ENCODE measurements around the gene PTPRA.
"Not testable (repeated sequence)": the region's sequence is repeated elsewhere in the genome, so short reads cannot be mapped to it uniquely, and the experiment has no call there.

The PTPRA gene

DNA sequence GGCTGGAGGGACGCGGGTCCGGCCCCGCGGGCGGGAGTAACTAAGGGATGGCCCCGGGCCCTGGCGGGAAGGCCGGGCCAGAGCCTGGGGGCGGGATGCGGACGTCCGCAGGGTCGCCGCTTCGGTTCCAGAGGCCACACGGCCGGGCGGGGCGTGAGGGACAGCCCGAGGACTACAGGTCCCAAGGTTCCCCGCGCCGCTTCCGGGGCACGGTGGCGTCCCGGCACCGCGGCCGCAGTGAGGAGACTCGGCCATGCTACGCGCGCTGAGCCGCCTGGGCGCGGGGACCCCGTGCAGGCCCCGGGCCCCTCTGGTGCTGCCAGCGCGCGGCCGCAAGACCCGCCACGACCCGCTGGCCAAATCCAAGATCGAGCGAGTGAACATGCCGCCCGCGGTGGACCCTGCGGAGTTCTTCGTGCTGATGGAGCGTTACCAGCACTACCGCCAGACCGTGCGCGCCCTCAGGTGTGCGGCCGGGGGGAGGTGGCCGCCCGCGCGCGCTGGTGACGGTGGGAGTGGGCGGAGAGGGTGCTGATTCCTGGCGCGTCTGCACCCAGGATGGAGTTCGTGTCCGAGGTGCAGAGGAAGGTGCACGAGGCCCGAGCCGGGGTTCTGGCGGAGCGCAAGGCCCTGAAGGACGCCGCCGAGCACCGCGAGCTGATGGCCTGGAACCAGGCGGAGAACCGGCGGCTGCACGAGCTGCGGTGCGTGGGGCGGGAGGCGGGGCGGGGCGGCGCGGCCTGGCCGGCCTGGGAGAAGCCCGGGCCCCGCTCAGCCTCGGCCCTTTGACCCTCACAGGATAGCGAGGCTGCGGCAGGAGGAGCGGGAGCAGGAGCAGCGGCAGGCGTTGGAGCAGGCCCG lies 172.8 kb downstream of the PTPRA start, which contains the start of gene MRPS26:
TSS of gene MRPS26 (plus strand) at position 237 of the 861 bp plus-strand sequence. CDS start at position 254, 17 bp downstream.
- DNase-seq = peak; percentile 92

DNA sequence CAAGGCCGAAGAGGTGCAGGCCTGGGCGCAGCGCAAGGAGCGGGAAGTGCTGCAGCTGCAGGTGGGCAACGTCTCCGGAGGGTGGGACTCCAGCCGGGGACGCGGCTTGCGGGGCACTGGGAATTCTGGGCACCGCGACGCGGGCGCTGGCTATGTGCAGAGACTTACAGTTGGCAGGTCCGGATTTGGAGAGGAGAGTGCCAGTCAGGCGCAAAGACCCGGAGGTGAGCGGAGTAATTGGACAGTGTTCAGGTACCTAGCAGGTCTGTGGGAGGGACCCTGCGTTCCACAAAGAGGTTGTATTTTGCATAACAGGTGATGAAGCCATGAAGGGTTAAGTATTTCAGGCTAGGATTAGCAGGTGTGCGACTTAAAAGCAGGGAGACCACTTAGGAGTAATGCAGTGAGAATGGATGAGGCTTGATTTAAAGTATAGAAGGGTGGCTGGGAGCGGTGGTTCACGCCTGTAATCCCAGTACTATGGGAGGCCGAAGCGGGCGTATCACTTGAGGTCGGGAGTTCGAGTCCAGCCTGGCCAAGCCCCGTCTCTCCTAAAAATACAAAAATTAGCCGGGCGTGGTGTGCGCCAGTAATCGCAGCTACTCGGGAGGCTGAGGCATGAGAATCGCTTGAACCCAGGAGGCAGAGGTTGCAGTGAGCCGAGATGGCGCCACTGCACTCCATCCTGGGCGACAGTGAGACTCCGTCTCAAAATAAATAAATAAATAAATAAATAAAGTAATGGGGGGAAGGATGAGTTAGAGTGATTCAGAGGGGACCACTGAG lies 173.6 kb downstream of the PTPRA start:
- DNase-seq = peak; percentile 20

DNA sequence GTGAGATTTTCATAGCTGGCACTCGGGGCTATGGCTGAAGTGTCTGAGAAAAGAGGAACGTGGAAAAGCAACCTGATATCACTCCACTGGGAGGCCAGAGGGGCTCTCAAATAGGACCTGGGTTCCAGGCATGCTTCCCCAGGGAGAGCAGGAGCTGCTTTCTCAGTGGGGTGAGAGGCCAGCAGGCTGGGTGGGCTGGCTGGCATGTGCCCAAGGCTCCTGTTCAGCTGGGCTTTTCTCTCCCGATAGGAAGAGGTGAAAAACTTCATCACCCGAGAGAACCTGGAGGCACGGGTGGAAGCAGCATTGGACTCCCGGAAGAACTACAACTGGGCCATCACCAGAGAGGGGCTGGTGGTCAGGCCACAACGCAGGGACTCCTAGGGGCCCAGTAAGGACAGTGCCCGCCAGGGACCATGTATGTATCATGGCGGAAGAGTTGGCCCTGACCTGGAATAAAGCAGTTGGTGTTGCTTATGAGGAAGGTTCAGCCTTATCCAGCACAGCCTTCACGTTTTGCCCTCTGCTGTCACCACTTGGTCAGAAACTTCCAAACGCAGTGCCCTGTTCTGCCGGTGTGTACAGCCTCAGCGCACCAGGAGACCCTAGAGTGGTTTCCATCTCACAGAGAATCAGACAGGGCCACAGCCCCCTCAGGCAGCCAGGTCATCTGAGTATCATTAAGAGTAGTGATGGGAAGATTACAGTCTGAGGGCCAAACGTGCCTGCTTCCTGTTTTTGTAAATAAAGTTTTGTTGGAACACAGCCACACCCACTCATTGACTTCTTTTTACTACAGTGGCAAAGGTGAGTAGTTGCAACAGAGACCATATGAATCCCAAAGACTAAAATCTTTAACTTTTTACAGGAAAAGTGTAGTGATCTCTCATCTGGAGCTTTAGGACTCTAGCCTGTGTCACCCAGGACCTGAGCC lies 174.5 kb downstream of the PTPRA start:
- DNase-seq = no peak

DNA sequence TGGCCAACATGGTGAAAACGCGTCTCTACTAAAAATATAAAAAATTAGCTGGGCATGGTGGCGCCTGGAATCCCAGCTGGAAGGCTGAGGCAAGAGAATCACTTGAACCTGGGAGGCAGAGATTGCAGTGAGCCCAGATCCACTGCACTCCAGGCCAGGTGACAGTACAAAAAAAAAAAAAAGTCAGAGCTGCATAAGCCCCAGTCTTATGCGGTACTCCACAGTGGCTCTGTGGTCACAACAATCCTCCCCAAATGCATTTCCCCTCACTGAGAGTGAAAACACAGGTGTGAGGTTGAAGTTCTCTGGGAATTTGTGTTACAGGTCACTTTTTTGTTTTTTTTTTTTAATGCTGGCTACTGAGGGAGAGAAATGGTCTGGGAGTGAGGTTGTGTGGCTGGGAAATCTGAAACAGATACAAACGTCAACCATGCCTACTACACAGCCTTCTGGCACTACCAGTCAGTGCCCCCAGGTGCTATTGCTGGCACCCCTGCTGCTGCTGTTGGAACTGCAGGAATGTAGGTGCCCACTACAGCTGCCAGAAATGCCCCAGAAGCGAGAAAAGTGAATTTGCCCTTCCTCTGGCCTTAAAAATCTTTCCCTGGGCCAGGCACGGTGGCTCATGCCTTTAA lies 178.2 kb downstream of the PTPRA start:
- DNase-seq = no peak

DNA sequence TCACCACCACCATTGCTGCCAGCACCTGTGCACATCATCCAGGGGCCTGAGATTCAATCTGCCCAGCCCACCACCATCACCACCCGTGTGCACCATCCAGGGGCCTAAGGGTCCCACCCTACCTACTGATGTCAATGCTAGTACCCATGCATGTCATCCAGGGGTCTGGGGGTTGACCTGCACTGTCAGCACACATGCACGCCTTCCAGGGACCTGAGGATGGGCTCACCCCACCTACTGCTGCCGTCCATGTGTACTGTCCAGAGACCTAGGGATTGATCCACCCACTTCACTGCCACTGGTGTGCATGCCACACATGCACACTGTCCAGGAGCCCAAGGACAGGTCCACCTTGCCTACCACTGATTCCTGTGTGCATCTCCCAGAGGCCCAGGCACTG lies 186.2 kb downstream of the PTPRA start:
- DNase-seq = no peak

DNA sequence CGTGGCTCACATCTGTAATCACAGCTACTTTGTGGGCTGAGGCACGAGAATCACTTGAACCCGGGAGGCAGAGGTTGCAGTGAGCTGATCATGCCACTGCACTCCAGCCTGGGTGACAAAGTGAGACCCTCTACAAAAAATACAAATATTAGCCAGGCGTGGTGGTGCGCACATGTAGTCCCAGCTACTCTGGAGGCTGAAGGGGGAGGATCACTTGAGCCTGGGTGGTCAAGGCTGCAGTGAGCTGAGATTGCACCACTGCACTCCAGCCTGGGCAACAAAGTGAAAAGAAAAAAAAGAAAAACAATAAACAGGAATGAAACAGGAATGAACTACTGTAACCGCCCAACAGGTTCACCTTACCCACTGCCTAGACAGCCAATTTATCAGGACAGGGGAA lies 190.8 kb downstream of the PTPRA start:
- DNase-seq = not testable (repeated sequence)

DNA sequence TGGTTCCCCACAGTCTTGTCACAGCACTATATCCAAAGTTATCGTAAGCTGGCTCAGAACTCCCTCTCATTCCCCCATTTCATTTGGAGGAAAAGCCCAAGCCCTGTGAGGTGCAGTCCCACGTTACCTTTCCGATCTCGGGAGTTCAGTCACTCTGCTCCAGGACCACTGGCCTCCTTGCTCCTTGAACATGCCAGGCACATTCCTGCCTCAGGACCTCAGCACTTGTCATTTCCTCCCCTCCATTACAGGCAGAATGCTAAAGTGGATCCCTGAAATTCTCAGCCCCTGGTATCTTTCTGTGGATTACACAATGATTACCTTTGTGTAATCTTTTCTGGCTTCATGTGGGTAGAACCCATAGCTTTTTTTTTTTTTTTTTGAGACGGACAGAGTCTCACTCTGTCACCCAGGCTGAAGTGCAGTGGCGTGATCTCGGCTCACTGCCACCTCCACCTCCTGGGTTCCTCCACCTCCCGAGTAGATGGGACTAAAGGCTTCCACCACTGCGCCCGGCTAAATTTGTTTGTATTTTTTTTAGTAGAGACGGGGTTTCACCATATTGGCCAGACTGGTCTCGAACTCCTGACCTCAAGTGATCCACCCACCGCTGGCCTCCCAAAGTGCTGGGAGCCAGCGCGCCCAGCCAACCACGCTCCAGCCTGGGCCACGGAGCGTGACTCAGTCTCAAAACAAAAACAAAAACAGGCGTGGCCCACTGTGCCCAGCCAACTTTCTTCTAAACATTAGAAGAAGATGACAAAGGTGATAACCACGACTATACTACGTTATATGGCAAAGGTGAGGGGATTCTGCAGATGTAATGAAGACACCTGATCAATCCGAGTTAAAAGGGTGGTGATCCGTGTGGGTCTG lies 194.1 kb downstream of the PTPRA start:
- no peak for DNase-seq

DNA sequence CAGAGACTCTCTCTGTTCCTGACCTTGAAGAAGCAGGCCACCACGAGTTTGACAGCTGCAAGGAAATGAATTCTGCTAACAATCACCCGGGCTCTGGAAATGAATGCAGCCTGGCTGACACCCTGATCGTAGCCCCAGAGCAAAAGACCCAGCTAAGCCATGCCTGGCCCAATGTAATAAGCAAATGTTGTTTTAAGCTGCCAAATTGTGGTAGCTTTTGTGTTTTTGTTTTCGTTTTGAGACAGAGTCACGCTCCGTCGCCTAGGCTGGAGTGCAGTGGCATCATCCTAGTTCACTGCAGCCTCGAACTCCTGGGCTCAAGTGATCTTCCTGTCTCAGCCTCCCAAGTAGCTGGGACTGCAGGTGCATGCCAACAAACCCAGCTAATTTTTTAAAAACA lies 194.8 kb downstream of the PTPRA start:
- DNase-seq = no peak

DNA sequence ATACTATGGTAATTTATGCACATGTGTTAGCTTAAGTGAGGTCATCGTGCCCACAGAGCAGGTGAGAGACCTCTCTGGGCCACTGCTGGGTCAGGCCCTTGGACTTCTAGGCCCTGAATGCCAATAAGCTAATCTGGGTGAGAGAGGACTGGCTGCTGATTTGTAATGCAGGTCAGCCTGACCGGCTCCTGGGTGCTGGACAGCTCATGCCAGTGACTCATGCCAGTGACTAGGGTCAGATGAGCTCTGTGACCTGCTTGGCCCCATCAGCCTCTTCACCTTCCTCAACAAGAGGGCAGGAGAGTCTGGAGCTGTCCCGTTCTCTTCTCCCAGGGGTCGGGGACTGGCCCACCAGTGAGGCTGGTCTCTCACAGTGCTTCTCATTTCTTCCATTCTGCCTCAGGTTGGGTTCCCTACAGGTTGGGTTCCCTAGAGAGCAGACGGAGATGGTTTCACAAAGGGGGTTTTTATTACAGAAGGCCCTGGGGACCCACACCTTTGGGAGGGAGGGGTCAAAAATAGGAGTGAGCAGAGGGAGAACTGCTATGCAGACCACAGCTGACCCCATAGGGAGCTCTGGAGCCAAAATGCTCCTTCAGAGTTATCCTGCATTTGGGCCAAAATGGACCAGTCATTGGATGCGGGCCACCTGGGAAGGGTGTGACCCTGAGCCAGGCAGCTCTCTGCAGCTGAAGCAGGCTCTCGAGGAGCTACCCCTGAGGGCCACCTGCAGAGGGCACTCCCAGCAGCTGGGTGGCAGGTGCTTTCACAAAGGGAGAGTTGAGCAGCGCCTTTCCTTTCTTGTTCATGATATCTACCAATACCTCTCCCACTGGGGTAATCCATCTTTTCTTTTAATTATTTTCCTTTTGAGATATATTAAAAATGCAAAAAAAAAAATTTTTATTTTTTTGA lies 196.0 kb downstream of the PTPRA start:
- DNase-seq = peak; percentile 32

DNA sequence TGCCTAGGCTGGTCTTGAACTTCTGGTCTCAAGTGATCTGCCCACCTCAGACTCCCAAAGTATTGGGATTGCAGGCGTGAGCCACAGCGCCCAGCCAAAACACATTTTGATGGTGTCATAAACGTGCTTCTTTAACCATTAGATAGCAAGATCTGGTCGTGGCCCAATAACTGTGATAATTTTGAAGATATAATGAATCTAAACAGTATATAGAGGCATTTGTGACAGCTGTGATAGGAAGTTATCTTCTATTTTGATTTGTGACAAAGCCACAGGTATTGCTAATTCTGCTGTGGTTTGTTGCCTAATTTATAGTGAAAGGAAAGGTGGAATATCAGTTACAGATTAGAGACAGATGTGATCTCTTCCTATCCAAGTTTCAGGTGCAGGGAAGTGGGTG lies 197.4 kb downstream of the PTPRA start:
- DNase-seq = no peak

DNA sequence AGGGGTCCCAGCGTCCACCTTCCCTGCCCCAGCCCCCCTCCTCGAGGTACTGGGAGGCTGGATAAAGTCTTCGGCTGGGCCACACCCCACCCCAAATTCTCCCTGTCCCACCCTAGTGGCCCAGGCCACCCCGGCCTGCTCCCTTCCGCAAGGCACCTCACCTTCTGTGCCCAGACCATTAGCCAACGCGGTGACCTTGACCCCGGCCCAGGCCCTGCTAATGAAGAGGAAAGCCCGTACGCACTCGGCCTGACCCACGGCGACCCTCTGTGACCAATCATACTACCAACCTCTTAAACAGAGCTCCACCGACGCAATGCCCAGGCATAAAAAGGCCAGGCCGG lies 198.0 kb downstream of the PTPRA start:
- DNase-seq = no peak

DNA sequence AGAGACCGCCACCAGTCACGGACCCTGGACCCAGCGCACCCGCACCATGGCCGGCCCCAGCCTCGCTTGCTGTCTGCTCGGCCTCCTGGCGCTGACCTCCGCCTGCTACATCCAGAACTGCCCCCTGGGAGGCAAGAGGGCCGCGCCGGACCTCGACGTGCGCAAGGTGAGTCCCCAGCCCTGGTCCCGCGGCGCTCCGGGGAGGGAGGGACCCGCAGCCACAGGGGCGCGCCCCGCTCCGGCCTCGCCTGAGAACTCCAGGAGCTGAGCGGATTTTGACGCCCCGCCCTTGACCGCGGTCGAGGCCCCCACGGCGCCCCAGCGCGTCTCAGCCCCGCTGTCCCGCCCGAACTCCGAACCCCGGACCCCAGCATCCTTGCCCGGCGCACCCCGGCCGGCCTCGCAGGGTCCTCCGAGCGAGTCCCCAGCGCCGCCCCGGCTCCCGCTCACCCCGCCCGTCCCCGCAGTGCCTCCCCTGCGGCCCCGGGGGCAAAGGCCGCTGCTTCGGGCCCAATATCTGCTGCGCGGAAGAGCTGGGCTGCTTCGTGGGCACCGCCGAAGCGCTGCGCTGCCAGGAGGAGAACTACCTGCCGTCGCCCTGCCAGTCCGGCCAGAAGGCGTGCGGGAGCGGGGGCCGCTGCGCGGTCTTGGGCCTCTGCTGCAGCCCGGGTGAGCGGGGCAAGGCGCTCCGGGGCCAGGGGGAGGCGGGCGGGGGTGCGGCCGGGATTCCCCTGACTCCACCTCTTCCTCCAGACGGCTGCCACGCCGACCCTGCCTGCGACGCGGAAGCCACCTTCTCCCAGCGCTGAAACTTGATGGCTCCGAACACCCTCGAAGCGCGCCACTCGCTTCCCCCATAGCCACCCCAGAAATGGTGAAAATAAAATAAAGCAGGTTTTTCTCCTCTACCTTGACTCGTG lies 198.6 kb downstream of the PTPRA start, which contains the start of gene OXT:
TSS of gene OXT (plus strand) at position 11 of the 920 bp plus-strand sequence. CDS start at position 47, 36 bp downstream.
- peak; percentile 60 for DNase-seq

DNA sequence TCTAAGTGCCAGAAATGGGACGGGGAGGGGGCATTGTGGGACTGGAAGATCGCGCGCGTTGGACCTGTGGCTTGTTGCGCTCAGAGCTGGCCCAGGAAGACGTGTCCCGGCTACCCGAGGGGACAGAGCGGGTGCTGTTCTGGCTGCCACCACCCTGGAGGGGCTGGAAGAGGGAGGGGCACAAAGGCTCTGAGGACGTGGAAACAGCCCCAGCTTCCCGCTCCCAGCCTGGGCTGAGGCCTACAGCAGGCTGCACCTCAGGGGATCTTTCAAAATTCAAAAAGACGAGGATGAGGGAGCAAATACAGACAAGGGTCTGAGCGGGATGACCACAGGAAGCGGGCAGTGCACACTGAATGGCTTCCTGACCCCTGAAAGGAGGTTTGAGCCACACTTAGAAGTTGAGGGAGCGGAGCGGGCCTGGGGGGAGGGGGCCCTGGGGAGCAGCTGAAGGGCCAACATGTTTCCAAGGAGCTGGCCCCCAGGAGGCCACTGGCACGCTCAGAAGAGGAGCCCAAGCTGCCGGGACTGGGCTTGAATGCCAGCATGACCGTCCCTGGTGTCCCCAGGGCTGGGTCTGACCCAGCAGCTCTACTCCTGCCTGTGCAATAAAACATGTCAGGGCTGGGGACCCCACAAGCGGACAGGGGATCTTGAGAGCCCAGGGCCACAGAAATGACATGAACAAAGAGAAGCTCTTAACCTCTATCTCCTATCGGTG lies 199.4 kb downstream of the PTPRA start:
- no peak for DNase-seq

DNA sequence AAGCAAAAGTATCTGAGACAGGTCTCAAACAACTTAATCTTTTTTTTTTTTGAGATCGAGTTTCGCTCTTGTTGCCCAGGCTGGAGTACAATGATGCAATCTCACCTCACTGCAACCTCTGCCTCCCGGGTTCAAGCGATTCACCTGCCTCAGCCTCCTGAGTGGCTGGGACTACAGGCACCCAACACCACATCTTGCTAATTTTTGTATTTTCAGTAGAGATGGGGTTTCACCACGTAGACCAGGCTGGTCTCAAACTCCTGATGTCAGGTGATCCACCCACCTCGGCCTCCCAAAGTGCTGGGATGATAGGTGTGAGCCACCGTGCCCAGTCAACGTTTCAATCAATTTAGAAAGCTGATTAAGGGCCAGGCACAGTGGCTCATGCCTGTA lies 200.0 kb downstream of the PTPRA start:
- DNase-seq = not testable (repeated sequence)

DNA sequence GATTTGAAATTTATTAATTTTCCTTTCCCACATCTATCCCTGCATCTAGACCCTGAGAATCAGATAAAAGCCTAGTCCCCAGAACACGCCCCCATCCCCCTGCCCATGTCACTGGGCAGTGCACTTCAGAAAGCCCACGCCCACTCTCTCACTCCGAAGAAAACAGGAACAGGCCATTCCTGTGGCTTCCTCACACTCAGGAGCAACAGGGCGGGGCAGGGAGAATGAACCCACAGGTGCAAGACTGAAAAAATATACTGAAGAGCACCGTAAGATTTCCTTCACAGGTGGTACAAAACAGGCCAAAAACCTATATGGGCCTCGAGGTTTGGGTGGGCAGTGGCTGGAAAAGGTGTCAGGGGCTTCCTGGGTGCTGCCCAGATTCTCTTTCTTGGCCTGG lies 201.5 kb downstream of the PTPRA start:
- no peak for DNase-seq

DNA sequence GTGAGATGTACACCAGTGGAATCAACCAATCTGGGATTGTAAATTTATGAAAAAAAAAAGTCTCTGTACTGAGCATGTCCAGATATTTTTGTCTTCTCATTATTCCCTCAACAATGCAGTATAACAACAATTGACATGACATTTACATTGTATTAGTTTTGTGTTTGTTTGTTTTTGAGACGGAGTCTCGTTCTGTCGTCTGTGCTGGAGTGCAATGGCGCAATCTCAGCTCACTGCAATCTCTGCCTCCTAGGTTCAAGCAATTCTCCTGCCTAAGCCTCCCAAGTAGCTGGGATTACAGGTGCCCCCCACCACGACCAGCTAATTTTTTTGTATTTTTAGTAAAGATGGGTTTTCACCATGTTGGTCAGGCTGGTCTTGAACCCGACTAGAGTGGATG lies 202.0 kb downstream of the PTPRA start:
- not testable (repeated sequence) for DNase-seq

DNA sequence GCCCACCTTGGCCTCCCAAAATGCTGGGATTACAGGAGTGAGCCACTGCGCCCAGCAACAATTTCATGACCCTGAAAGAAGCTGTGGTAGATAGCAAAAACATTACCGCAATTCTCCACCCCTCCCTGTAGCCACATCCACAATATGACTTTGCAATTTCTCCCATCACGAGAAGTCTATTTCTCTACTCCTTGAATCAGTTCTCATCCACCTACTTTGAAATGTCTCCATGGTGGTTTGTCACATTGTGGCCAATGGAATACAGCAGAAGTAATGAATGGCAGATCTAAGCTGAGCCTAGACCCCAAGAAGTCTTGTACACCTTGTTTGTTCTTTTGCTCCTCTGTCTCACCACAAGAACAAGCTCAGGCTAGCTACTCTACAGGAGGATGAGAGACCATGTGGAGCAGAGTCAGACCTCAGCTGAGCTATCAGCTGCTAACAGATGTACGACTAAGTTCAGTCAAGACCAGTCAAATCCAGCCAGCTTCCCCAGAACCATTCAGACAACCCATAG lies 204.4 kb downstream of the PTPRA start:
- DNase-seq = peak; percentile 31

DNA sequence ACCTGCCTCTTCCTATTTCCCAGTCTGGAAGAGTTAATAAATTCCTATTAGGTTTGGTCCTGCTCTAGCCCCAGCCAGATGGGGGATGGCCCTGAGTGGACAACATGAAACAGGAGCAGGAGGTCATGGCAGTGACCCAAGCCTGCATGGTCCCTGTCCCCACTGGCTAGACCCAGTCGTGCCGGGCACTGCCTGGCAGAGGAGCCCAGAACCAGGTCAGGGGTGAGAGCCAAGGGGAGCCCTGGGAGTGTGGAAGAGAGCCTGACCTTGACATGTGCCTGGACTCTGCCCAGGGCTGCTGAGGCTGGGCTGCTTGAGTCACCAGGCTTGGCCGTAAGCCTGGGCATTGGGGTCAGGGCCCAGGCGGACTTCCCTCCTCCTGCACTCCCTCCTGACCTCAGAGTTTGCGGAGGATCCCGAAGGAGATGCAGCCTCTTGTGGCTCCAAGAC lies 207.7 kb downstream of the PTPRA start:
- DNase-seq = no peak
